Progenitor cell of endocrine pancreas (in vitro differentiated cells): Measurements from ENCODE around the gene LRCH1. TPM values are rescaled to one million over a fixed set of nuclear protein-coding genes. Genes with fewer than 3 reads are reported as not detected.

ENCODE experiments used
- DNase-seq: peaks from one replicate; pipeline ENCODE4 v3.0.0; 2021; ENCODE audit warnings: low spot score; ENCODE audit not compliant: unreplicated experiment
- H3K27ac Mint-ChIP-seq: 2 replicates; pipeline ENCODE4 v1.8.0; 2021; ENCODE audit warnings: mild to moderate bottlenecking, moderate library complexity, mixed read lengths
- H3K27me3 Mint-ChIP-seq: 2 replicates; pipeline ENCODE4 v1.8.0; 2021; ENCODE audit warnings: mixed read lengths
- H3K36me3 Mint-ChIP-seq: 2 replicates; pipeline ENCODE4 v1.8.0; 2022; ENCODE audit warnings: mixed read lengths; ENCODE audit not compliant: insufficient read depth
- H3K4me1 Mint-ChIP-seq: 2 replicates; pipeline ENCODE4 v1.8.0; 2021; ENCODE audit warnings: low read depth, mixed read lengths
- H3K4me3 Mint-ChIP-seq: 2 replicates; pipeline ENCODE4 v1.8.0; 2021; ENCODE audit warnings: low read depth, mild to moderate bottlenecking, moderate library complexity, mixed read lengths
- H3K9me3 Mint-ChIP-seq: 2 replicates; pipeline ENCODE4 v1.8.0; 2021; ENCODE audit warnings: low read depth, mixed read lengths
- total RNA-seq: library from RNA; stranded (reverse); gene quantifications from 2 replicates; pipeline ENCODE4 v1.2.1, GENCODE V29; 2021
- TF ChIP-seq, protein P1 (sequence below): fragments of 200-600 bp; sonication (generic); IDR thresholded peaks from one replicate; pipeline ENCODE4 v1.5.0; 2021; ENCODE audit warnings: antibody characterized with exemption, mild to moderate bottlenecking; ENCODE audit not compliant: unreplicated experiment

Gene LRCH1
- total RNA-seq, 1 donor from 2014 or later: 17.9 TPM

DNA sequence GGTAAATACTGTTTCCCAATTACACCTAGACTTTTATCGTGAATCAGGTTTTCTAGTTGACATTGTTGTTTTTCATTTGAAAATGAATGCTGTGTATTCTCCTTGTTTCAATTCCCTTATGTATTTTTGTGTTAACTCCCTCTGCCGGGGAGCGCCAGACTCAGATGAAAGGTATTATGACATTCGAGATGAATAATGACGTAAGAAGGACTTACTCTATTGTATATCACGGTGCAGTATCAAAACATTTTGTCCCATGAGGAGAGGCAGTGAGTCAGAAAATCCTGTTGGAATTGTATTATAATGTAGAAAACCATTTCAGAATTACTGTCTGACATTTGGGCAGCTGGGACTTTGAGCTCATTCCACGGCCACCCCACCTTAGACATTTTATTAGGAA, 61.6 kb downstream of the LRCH1 start:
- TF ChIP-seq, protein P1, sequence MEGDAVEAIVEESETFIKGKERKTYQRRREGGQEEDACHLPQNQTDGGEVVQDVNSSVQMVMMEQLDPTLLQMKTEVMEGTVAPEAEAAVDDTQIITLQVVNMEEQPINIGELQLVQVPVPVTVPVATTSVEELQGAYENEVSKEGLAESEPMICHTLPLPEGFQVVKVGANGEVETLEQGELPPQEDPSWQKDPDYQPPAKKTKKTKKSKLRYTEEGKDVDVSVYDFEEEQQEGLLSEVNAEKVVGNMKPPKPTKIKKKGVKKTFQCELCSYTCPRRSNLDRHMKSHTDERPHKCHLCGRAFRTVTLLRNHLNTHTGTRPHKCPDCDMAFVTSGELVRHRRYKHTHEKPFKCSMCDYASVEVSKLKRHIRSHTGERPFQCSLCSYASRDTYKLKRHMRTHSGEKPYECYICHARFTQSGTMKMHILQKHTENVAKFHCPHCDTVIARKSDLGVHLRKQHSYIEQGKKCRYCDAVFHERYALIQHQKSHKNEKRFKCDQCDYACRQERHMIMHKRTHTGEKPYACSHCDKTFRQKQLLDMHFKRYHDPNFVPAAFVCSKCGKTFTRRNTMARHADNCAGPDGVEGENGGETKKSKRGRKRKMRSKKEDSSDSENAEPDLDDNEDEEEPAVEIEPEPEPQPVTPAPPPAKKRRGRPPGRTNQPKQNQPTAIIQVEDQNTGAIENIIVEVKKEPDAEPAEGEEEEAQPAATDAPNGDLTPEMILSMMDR: no peak
- Mint-ChIP-seq H3K27me3 (no peaks in the 10 kb centered on the region), H3K36me3 (no peaks in the 10 kb centered on the region), H3K4me3 (no peak overlapping the region), H3K9me3 (no peaks in the 10 kb centered on the region), H3K27ac (no peak overlapping the region), H3K4me1 (peaks cover 24% of the 10 kb centered on the region)
- no peak for DNase-seq

DNA sequence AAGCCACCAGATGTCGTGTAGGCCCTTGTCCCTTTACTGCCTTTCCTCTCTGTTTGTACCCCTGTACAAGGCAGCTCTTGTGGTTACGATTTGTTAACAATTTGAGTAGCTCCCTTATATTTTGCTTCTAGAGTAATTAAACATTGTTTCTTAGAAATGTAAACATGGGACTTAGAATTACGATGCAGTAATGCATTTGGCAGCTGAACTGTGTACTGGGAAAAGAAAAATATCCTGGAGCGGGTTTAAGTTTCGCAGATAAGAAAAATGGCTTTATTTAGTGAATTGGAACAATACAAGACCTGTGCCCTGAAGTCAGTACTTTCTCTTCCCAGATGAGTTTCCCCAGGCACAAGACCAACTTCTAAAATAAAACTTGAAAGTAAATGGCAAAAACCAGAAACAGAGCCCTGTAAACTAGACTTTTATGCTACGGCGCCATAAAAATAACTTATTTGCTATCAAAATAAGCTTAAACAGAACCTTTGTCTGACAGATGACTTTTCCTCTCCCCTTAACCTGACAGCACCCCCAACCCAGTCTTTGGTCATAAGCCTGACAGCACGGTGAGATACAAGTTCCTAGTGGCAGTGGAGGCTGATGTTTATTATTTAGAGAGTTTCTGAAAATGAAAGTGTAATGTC, 63.0 kb downstream of the LRCH1 start:
- peak overlapping the region; percentile 2 for H3K27ac Mint-ChIP-seq
- no peaks in the 10 kb centered on the region for H3K36me3 Mint-ChIP-seq
- peaks cover 28% of the 10 kb centered on the region for H3K4me1 Mint-ChIP-seq
- no peak overlapping the region for H3K4me3 Mint-ChIP-seq
- H3K9me3 Mint-ChIP-seq: no peaks in the 10 kb centered on the region
- no peak for DNase-seq
- no peaks in the 10 kb centered on the region for H3K27me3 Mint-ChIP-seq
- TF ChIP-seq, protein P1: no peak

DNA sequence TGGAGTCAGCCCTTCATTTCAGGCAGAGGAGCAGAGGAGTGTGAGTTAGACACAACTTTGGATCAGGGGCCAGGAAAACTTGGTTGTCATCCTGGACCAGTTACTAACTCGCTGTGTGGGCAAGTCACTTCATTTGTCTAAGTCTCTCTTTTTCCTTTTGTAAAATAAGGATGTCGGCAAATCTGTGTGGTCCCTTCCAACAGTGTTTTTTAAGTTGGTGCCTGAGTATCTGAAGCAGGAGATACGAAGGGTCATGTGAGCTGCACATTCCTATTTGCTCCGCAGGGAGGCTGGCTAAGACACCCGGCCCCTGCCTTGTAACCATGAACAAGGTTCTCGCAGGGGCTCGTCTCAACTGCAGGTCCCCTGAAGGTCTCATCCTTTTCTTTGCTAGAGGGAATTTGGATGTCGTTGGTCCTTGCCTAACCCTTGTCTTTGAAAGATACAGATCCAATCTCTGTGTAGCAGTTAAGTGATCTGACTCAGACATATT, 64.3 kb downstream of the LRCH1 start:
- Mint-ChIP-seq H3K4me3 (no peak overlapping the region), H3K27ac (peak overlapping the region; percentile 41), H3K4me1 (peaks cover 37% of the 10 kb centered on the region), H3K36me3 (no peaks in the 10 kb centered on the region), H3K9me3 (no peaks in the 10 kb centered on the region), H3K27me3 (no peaks in the 10 kb centered on the region)
- no peak for DNase-seq
- TF ChIP-seq, protein P1: no peak

DNA sequence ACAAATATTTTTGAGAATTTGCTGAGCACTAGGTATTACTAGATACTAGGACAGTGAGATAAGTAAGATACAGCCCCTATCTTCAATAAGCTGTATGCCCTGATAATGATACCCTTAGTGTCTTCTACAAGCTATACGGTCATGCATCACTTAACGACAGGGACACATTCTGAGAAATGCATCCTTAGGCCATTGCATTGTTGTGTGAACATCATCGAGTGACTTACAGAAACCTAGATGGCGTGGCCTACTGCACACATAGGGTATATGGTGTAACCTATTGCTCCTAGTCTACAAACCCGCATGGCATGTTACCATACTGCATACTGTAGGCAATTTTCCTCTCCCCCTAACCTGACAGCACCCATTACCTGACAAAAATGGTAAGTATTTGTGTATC, 64.9 kb downstream of the LRCH1 start:
- H3K36me3 Mint-ChIP-seq: no peaks in the 10 kb centered on the region
- H3K27me3 Mint-ChIP-seq: no peaks in the 10 kb centered on the region
- no peaks in the 10 kb centered on the region for H3K9me3 Mint-ChIP-seq
- peaks cover 43% of the 10 kb centered on the region for H3K4me1 Mint-ChIP-seq
- TF ChIP-seq, protein P1: no peak
- no peak for DNase-seq
- H3K27ac Mint-ChIP-seq: no peak overlapping the region
- no peak overlapping the region for H3K4me3 Mint-ChIP-seq

DNA sequence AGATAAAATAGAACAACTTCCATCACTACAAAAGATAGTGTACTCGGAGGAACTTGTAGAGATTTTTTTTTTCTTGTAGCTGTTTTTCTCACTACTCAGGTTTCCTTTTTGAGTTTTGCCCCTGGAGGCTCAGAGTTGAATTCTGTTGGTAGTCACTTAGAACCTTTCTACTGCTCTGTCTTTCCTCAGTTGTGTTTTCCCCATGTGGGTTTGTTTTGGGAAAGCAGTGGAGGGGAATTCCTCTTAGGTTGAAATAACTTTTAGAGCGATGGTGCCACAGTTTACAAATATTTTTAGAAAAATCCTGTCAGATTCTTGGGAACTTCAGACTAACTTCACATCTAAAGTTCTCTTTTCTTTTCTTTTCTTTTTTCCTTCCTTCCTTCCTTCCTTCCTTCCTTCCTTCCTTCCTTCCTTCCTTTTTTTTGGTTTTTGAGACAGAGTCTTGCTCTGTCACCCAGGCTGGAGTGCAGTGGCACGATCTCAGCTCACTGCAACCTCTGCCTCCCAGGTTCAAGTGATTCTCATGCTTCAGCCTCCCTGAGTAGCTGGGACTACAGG, 65.8 kb downstream of the LRCH1 start:
- peaks cover 46% of the 10 kb centered on the region for H3K4me1 Mint-ChIP-seq
- TF ChIP-seq, protein P1: no peak
- H3K36me3 Mint-ChIP-seq: no peaks in the 10 kb centered on the region
- no peak for DNase-seq
- H3K4me3 Mint-ChIP-seq: no peak overlapping the region
- no peaks in the 10 kb centered on the region for H3K9me3 Mint-ChIP-seq
- H3K27me3 Mint-ChIP-seq: no peaks in the 10 kb centered on the region
- no peak overlapping the region for H3K27ac Mint-ChIP-seq
